ENCODE data around the gene OLA1. TPM values are rescaled to one million over a fixed set of nuclear protein-coding genes. Genes with fewer than 3 reads are reported as not detected.
A peak's percentile ranks its signal among the peaks of the same experiment; 100 is the strongest.

The OLA1 gene
- total RNA-seq, 1 donor from 2014 or later, result 157 TPM

DNA sequence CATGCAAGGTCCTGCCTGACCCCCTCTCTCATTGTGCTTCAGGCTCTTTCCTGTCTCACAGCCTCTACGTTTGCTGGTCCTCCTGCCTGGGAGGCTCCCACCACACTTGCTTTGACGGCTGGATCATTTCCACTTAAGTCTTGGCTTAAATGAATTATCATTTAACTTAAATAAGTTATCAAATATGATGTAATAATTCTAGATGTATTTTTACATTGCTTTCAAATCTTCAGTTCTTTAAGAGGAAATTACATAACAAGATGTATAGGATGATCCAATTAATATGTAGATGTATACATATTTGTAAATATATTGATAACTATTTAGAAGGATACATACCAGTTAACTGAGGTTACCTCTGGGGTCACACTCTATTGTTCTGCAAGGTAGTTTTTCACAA, 180.5 kb downstream of the OLA1 start:
- Histone ChIP-seq H3K4me3 (ENCODE audit: low read depth, low read length) (no peak overlapping the region), H3K36me3 (ENCODE audit: control insufficient read depth, insufficient read depth, low read length) (no peaks in the 10 kb centered on the region), H3K27me3 (ENCODE audit: control insufficient read depth, insufficient read depth, low read length) (no peaks in the 10 kb centered on the region)
- DNase-seq (ENCODE audit: low read depth), result no peak
- TF ChIP-seq, protein P1, sequence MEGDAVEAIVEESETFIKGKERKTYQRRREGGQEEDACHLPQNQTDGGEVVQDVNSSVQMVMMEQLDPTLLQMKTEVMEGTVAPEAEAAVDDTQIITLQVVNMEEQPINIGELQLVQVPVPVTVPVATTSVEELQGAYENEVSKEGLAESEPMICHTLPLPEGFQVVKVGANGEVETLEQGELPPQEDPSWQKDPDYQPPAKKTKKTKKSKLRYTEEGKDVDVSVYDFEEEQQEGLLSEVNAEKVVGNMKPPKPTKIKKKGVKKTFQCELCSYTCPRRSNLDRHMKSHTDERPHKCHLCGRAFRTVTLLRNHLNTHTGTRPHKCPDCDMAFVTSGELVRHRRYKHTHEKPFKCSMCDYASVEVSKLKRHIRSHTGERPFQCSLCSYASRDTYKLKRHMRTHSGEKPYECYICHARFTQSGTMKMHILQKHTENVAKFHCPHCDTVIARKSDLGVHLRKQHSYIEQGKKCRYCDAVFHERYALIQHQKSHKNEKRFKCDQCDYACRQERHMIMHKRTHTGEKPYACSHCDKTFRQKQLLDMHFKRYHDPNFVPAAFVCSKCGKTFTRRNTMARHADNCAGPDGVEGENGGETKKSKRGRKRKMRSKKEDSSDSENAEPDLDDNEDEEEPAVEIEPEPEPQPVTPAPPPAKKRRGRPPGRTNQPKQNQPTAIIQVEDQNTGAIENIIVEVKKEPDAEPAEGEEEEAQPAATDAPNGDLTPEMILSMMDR (IDR thresholded peaks at IDR 0.05; ENCODE audit: insufficient read depth, low read length, poor library complexity, severe bottlenecking), result no peak

DNA sequence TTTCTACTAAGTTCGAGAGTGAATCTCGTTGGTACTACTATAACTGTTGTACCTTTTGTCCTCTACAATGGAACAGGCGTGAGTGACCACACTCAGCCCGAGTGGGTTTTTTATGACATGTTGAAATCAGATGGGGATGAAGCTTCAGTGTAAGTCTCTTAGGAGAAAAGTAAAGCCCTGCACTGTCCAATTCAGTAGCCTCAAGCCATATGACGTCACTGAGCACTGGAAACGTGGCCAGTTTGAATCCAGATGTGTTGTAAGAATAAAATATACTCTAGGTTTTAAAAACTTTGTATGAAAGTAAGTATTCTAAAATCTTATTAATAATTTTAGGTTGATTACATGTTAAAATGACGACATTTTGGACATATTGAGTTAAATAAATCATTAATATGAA, 181.5 kb downstream of the OLA1 start:
- Histone ChIP-seq H3K36me3 (ENCODE audit: control insufficient read depth, insufficient read depth, low read length) (no peaks in the 10 kb centered on the region), H3K27me3 (ENCODE audit: control insufficient read depth, insufficient read depth, low read length) (no peaks in the 10 kb centered on the region), H3K4me3 (ENCODE audit: low read depth, low read length) (no peak overlapping the region)
- TF ChIP-seq, protein P1 (IDR thresholded peaks at IDR 0.05; ENCODE audit: insufficient read depth, low read length, poor library complexity, severe bottlenecking), result no peak
- no peak for DNase-seq (ENCODE audit: low read depth)

DNA sequence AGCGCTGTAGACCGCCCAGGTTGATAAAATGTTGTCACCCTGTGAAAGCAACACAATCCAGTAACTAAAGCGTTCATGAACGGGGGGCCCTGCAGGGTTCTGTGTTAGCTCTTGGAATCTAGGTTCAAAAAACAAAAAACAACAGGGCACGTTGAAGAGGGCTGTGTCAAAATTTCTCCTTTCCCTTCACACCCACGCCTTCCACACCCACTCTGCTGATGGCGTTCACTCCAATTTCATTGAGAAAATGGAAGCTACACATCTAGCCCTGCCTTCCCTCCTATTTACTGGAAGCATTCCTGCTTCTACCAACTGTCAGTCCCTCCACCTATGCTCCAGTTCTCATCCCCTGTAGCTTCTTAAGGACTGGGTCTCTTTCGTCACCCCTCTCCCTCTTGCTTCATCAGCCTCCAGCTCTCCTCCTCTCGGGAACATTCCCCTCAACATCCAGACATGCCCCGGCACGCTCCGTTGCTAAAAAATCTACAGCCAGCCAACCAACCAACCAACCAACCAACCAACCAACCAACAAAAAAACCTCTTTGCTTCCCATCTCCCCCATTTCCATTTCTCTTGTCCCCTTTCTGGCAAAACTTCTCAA, 184.7 kb downstream of the OLA1 start:
- H3K4me3 ChIP-seq (ENCODE audit: low read depth, low read length), result no peak overlapping the region
- TF ChIP-seq, protein P1 (IDR thresholded peaks at IDR 0.05; ENCODE audit: insufficient read depth, low read length, poor library complexity, severe bottlenecking), result no peak
- no peak for DNase-seq (ENCODE audit: low read depth)
- no peaks in the 10 kb centered on the region for H3K36me3 ChIP-seq (ENCODE audit: control insufficient read depth, insufficient read depth, low read length)
- H3K27me3 ChIP-seq (ENCODE audit: control insufficient read depth, insufficient read depth, low read length), result no peaks in the 10 kb centered on the region

DNA sequence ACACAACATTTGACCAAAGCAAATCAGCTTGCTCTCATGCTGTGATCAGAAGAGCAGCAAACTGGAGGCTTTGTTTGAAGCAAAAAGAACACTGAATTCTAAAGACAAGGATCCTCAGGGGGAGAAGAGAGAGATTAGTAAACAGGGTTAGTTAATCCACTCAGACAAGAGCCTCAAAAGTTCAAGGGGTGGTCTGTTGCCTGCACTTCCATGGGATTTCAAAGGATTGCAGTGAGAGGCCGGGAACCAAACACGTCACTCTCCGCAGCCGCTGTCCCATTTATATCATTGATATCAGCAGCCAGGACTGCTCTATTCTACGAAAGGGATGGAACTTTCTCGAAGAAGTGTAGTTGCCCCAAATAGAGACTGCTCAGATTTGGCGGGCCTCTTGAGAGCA, 185.4 kb downstream of the OLA1 start:
- TF ChIP-seq, protein P1 (IDR thresholded peaks at IDR 0.05; ENCODE audit: insufficient read depth, low read length, poor library complexity, severe bottlenecking), result no peak
- DNase-seq (ENCODE audit: low read depth), result no peak
- Histone ChIP-seq H3K27me3 (ENCODE audit: control insufficient read depth, insufficient read depth, low read length) (no peaks in the 10 kb centered on the region), H3K36me3 (ENCODE audit: control insufficient read depth, insufficient read depth, low read length) (no peaks in the 10 kb centered on the region), H3K4me3 (ENCODE audit: low read depth, low read length) (no peak overlapping the region)

DNA sequence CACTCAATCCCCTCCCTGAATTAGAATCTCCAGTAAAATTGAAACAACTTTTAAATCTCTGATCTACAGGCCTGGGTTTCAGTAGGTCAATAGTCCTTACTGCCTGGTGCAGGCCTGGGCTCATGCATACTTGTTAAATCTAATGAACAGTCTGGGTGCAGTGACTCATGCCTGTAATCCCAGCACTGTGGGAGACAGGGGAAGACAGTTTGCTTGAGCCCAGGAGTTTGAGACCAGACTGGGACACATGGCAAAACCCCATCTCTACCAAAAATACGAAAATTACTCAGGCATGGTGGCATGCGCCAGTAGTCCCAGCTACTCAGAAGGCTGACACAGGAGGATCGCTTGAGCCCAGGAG, 188.5 kb downstream of the OLA1 start:
- Histone ChIP-seq H3K27me3 (ENCODE audit: control insufficient read depth, insufficient read depth, low read length) (no peaks in the 10 kb centered on the region), H3K36me3 (ENCODE audit: control insufficient read depth, insufficient read depth, low read length) (no peaks in the 10 kb centered on the region), H3K4me3 (ENCODE audit: low read depth, low read length) (no peak overlapping the region)
- TF ChIP-seq, protein P1 (IDR thresholded peaks at IDR 0.05; ENCODE audit: insufficient read depth, low read length, poor library complexity, severe bottlenecking), result no peak
- DNase-seq (ENCODE audit: low read depth), result no peak

DNA sequence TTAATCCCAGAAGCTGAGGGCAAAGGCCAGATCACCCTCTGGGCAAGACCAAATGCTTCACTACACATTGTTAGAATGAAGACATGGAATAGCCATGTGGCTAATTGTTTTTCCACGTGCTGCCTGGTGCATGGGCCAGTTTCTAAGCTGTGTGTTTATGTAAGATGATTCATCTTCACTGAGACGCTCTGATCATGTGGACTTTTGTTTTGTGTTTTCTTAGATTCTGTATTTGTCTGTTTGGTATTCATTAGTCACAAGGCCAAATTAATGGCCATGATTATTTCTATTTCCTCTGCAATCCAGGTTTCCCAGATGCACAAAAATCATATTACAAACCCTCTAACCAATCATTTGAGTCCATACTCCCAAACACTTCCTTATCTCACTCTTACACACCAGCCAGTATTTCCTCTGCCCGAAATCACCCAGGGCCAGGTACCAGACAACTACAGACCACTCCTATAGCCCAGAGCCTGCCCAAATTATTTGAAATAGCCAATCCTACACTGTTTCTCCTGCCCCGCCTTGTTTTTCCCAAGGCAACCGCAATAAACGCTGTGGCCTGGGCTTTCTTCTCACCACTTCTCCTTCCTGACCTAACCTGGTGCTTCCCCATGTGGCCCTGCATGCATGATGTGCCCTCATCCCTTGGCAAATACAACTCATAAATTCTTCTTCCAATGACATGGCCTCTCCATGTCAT, 189.0 kb downstream of the OLA1 start:
- Histone ChIP-seq H3K4me3 (ENCODE audit: low read depth, low read length) (no peak overlapping the region), H3K27me3 (ENCODE audit: control insufficient read depth, insufficient read depth, low read length) (no peaks in the 10 kb centered on the region), H3K36me3 (ENCODE audit: control insufficient read depth, insufficient read depth, low read length) (no peaks in the 10 kb centered on the region)
- TF ChIP-seq, protein P1 (IDR thresholded peaks at IDR 0.05; ENCODE audit: insufficient read depth, low read length, poor library complexity, severe bottlenecking), result no peak
- peak; percentile 32 for DNase-seq (ENCODE audit: low read depth)

Data from kidney epithelial cell (primary cell).